NCI-H2196 treated with DMSO at 0.1 percent for 48 hours (cell line): ENCODE data around the gene FXYD7.

Source experiments
- DNase-seq: peaks from one replicate; lab custom pipeline; 2025; ENCODE audit not compliant: unreplicated experiment; lab: John Stamatoyannopoulos, UW

The FXYD7 gene

DNA sequence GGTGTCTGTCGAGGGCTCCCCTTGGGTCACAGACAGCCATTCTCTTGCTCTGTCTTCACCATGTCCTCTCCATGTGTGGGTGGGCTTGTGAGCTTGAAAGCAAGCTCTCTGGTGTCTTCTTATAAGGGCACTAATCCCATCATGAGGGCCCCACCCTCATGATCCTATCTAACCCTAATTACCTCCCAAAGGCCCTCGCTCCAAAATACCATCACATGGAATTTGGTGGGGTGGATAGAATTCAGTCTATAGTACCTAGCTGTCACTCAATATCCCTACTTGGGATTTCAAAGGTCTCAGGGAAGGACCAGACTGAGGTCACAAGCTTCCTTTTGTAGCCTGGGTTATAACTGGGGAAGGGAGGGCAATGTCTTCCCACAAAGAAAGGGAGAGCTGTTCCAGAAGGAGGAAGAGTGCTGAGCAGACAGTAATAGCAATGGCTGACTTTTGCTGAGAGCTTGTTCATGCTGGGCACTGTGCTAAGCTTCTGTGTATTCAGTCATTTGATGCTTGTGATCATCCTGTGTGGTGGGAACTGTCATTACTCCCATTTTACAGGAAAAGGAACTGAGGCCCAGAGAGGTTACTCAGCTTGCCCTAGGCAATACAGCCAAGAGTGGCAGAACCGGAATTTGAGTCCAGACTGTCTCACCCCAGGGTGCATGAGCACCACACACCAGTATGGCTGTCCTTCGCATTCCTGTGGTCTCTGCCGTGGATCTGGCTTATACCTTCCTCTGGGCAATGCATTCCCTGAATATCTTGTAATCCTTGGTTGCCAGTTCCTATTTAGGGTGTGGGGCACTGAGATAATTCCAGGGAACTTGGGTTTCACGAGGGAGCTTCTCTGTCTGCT, 19.6 kb downstream of the FXYD7 start:
- no peak for DNase-seq

DNA sequence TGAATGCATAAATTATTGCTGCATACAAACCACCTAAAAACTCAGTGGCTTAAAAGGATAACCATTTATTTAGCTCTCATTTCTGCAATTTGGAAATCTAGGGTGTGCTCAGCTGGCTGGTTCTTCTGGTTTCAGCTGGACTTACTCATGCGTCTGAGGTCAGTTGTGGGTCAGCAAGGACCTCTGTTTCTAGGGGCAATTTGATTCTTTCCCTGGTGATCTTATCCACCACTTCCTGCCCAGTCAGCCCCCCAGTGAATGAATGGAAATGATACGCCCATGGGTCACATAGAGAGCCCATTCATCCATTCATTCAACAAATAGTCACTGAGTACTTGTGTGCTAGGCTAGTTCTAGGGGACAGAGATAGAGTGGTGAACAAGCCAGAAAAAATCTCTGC, 21.4 kb downstream of the FXYD7 start:
- no peak for DNase-seq

DNA sequence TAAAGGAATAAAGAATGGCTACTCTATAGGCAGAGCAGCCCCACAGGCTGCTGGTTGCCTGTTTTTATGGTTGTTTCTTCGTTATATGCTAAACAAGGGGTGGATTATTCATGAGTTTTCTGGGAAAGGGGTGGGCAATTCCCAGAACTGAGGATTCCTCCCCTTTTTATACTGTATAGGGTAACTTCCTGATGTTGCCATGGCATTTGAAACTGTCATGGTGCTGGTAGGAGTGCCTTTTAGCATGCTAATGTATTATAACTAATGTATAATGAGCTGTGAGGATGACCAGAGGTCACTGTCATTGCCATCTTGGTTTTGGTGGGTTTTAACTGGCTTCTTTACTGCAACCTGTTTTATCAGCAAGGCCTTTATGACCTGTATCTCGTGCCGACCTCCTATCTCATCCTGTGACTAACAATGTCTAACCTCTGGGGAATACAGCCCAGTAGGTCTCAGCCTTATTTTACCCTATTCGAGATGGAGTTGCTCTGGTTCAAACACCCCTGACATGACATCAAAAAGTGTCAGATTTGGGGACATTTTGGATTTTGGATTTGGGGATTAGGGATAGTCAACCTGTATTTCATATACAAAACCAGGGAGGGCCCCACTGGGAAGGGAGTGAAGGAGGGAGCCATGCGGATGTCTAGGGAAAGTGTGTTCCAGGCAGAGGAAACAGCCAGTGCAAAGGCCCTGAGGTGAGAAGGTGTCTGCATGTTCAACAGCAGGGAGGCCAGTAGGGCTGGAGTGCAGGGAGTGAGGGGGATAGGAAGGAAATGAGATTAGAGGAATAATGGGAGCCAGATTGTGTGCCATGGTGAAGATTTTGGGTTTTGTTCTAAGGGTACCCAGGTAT, 22.4 kb downstream of the FXYD7 start:
- DNase-seq = no peak

DNA sequence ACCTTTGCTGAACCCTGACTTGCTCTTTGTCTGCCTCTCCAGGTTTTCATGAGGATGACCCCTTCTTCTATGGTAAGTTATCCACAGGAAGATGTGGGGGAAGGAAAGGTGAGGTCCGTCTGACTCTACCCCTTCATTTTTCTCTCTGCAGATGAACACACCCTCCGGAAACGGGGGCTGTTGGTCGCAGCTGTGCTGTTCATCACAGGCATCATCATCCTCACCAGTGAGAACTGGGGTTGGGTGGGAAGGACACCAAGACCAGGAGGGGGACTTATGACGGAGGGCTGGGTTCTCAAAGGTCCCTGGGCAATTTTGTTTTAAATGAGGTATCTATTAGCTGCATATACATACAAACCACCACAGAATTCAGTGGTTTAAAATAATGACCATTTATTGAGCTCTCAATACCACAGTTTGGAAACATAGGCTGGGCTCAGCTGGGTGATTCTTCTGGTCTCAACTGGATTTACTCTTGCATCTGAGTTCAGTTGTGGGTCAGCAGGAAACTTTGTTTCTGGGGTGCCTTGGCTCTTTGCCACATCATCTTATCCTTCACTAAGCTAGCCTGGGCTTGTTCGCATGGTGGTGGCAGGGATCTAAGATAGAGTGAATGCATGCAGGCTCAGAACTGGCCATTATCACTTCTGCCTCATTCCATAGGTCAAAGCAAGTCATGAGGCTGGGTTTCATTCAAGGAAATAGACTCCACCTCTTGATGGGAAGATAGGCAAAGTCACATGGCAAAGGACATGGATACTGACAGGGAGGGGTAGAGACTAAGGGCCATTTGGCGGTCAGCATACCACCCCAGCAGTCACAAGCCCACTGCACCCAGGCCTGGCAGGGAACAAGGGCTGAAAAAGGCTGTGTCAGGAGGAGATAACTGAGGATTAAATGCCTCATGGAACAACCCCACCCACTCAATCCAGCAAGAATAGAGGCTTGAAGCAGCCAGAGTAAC, 23.3 kb downstream of the FXYD7 start:
- DNase-seq = no peak

DNA sequence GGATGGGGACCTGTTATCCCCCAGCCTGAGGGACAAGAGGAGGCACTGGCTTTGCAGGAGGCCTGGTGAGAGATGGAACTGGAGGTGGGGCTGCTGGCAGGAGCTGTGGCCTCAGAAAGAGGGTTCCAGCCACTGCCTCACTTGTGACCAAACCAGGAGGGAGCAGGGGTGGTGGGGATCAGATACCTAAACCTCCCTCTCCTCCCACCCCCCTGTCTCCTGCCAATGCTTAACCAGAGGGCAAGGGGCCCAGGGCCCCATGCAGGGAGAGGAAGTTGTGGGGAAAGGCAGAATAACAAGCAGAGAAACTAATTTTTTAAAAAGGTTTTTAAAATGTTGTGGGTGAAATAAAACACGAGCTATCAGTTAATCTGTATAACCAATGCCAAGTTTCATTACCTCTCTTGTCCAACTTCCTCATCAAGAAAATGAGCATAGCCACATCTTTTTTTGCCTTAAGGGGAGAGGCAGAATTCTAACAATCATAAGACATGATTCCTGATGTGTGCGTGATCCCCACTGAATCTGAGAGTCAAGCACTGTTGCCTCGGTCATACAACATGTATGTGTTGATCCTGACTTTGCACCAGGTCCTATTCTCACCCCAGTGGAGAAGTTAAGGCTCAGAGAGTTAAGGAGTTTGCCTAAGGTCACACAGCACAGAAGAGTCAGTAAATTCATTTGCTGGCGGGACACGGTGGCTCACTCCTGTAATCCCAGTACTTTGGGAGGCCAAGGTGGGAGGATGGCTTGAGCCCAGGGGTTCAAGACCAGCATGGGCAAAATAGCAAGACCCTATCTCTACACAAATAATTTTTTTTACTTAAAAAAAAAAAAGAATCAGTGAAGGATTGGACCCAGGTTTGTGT, 24.4 kb downstream of the FXYD7 start:
- DNase-seq = no peak

DNA sequence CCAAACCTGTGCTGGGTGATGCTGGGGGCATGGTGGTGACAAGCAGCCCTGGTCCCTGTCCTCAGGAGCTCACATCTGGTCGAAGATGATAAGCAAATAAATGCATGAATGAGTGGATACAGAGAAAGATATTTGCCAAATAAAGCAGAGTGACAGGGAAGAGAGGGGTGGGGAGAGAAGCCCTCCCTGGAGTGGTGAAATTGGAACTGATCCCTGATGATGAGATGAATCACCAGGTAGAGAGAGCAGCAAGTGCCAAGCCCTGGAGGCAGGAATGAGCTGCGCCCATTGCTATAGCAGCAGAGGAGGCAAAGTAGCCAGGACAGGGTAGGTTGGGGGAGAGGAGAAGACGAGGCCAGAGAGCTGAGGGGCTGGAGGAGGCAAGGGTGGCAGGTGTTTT, 25.1 kb downstream of the FXYD7 start:
- DNase-seq = no peak

DNA sequence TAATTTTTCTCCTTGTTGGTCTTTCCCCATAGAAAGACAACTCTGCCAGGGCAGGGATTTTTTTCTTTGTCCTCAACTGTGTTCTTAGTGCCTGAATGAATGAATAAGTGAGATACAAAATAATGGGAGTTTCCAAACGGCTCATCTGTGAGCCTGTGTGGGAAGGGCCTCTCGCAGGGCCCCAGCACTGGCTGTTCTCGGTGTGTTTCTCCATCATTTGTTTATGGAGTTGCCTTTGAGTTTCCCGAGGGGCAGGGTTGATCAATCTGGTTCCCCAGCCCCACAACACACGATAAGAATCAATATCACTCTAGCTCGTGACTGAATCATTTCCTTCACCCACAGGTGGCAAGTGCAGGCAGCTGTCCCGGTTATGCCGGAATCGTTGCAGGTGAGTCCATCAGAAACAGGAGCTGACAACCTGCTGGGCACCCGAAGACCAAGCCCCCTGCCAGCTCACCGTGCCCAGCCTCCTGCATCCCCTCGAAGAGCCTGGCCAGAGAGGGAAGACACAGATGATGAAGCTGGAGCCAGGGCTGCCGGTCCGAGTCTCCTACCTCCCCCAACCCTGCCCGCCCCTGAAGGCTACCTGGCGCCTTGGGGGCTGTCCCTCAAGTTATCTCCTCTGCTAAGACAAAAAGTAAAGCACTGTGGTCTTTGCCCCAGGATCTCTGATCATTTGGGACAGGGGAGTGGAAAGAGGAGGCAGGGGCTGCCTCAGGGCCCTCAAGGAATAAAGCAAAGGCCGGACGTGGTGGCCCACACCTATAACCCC, 26.4 kb downstream of the FXYD7 start:
- no peak for DNase-seq

DNA sequence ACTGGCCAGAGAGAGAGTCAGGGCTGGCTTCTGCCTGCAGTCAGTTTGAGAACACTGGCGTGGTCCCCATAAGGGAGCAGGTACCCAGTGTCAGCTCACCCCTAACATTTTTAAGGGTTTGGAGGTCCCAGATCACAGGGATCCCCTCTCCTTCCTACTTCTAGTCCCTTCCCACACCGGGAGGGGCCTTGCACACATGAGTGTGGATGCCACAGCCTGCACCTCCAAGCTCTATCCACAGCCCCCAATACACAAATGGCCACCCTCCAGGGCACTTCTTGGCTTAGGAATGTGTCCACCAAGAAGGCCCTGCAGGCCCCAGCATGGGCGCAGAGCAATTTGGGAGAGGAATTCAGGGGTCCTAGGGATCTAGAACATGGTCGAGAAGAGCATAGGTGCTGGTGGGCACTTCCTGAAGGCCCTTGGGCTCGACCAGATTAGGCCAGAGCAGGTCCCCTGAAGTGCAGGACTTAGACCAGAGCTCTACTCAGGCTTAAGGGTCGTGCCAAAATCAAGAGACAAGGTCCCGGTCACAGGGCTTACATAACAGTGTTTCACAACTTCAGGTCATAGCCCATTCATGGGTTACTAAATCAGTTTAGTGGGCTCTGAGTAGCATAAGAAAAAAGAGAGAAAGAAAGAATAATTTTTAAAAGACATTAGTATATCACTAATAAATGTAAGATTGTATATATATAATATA, 27.5 kb downstream of the FXYD7 start:
- no peak for DNase-seq

DNA sequence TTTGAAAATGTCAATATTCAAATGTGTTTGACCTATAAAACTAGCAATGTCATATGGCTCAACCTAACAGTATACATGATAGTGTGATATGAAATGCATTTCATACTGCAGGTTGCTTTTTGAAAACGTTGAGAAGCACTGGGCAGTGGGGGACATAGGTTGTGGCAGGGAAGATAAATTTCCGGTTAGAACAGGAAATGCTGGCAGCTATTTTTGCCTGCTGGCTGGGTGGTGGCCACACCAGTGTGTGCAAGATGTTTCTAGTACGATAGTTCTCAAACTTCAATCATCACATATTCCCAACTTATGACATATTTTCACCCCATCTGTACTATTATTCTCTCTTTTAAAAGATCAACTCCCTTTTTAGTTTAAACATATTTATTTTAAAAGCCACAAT, 28.7 kb downstream of the FXYD7 start:
- DNase-seq = no peak

DNA sequence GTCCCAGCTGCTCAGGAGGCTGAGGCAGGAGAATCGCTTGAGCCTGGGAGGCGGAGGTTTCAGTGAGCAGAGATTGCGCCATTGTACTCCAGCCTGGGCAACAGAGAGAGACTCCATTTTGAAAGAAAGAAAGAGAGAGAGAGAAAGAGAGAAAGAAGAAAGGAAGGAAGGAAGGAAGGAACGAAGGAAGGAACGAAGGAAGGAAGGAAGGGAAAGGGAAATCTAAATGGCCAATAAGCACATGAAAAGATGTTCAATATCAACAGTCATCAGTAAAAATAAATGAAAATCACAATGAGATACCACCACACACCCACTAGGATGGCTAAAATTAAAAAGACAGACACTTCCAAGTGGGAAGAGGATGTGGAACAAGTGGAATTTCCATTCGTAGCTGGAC, 31.2 kb downstream of the FXYD7 start:
- DNase-seq = no peak

DNA sequence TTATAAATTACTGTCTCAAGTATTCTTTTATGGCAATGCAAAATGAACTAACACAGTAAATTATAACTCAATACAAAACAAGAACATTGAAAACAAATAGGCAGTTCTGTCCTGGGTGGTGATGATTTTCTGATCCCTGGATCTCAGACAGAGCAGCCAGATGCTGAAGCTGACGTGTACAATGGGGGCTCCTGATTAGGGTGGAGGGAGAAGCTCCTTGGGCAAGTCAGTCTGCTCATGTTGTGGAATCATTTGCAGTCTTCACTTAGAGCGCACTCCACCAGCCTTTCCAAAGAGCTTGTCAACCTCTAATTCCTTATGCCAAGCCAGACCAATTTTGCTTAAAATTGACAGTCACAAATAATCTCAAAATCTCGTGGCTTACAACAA, 33.1 kb downstream of the FXYD7 start:
- no peak for DNase-seq

DNA sequence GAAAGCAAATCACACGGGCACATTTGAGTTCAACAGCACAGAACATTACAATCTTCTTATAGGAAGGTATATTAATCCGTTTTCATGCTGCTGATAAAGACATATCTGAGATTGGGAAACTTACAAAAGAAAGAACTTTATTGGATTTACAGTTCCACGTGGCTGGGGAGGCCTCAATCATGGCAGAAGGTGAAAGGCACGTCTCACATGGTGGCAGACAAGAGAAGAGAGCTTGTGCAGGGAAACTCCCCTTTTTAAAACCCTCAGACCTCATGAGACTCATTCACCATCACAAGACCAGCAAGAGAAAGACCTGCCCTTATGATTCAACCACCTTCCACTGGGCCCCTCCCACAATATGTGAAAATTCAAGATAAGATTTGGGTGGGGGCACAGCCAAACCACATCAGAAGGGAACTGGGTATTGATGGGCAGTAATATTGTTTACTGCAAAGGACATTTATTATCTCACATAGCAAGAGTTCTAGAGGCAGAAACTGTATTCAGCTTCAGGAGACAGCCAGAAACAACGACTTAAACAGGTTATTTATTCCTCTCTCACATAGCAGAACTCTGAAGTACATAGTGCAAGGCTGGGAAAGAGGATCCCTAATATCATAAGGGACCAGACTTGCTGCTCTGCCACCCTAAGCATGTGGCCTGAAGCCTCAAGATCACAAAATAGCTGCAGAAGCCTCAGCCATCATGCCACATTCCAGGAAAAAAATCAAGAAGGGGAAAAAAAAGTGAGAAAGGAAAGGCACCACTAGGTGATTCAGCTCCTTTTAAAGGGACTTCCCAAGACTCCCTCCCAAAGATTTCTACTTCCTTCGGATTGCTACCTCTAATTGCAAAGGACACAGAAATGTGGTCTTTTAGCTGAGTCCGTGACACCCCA, 34.6 kb downstream of the FXYD7 start:
- no peak for DNase-seq

DNA sequence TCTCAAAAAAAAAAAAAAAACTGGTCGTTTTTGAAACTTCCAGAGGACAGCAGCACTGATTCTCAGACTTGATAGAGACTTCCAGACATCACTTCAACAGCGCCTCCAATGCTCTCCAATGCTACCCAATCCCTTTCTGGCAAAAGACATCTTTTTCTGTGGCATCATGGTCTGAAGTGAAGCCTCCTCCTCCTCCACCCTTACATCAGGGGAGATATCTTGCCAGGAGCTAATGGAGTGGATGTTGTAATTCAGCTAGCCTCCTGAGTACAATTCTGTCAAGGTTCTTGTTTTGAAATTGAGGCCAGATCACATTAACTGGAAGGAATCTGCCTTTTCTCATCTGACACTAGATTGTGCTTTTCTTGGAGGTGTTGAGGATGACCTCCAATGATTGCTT, 35.6 kb downstream of the FXYD7 start:
- DNase-seq = no peak

DNA sequence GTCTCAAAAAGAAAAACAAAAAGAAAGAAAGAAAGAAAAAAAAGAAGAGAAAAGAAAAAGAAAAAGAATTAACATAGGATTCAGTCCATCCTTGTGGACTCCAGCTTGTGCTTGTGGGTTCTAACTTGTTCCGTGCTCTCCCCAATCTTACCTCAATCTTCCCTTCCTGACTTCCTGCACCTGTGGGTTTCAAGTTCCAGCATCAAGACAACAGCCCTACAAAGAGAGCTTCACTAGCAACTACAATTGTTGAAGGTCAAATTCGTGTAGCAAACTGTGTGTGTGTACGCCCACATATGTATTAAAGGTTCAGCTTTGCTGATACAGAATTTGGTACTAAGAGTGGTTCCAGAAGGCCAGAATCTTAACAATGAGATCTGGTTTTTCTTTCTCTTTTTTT, 36.8 kb downstream of the FXYD7 start:
- no peak for DNase-seq

DNA sequence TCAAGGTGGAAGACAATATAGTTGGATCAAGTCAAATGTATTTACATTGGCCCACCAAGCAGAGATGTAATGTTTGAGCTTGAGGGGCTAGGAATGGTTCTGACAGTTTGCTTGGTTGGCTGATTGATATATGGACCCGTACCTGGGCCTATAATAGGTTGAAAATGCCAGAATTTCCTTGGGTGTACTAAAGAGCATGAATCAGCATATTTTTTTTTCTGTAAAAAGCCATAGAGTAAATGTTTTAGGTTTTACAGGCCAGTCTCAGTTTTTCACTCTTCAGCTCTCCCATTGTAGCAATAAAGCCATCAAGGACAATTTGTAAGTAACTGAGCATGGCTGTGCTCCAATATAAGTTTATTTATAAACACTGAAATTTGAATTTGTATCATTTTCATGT, 38.3 kb downstream of the FXYD7 start:
- DNase-seq = no peak

DNA sequence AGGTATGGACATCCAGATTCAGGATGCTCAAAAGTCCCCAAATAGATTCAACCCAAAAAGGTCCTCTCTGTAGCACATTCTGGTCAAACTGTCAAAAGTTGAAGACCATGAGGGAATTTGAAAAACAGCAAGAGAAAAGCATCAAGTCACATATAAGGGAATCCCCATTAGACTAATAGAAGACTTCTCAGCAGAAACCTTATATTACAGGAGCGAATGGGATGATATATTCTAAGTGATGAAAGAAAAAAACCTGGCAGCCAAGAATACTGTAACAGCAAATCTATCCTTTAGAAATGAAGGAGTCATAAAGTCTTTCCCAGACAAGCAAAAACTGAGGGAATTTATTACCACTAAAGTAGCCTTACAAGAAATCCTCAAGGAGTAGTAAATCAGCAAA, 41.2 kb downstream of the FXYD7 start:
- DNase-seq = no peak

DNA sequence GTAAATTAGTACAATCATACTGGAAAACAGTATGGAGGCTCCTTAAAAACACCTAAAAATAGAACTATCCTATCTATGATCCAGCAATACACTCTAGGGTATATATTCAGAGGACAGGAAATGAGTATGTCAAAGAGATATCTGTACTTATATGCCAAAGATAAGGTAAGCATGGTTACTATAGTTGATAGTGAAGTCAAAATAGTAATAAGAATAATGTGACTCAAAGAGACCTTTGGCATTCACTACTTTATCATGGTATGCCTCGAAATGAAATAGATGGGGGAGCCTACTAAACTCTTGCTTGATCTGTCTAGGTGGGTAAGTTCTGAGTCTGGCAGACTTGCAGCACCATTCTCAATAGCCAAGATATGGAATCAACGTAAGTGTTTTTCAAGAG, 41.8 kb downstream of the FXYD7 start:
- DNase-seq = no peak
